Activated CD8-positive, alpha-beta memory T cell treated with anti-CD3 and anti-CD28 coated beads for 24 hours (primary cell): ENCODE results near the gene ESRRB.

Source experiments
- DNase-seq: peaks from one replicate; pipeline ENCODE4 v3.0.0-alpha.2; 2020

Gene ESRRB

DNA sequence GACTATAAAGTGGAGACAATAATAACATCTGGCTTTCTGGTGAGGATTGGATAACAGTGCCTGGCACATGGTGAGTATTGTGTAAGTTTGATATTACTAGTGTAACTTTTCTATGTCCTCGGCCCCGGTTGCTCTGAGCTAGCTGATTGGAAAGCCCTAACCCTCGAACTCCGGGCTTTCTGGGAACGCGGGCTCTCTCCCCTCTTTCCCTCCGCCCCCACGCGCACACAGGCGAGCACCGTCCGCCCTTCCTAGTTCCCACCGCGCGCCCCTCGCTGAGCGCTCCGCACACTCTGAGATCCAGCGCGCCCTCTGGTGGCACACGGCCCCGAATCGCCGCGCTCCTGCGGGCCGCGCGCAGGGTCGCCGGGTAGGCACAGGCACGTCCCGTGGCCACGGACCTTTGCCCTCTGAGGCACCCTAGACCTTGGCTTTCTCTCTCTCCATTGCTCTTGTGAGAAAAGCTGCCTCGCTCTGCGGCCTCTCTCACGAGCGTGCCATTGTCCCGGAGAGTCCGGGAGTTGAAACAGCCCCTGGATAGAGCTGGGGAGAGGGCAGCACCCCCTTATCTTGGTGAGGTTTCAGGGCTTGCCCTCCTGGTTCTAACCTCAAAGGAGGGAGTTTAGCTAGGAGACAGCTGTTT lies 23.2 kb upstream of the ESRRB start:
- DNase-seq: peak; percentile 84

- no peak for DNase-seq
Observed at GRCh38 chr14:76354310-76354709, 21.6 kb upstream of the ESRRB start.

- DNase-seq: no peak
Observed at GRCh38 chr14:76355771-76356170, 20.2 kb upstream of the ESRRB start.

GRCh38 chr14:76371066-76371465 lies 4.9 kb upstream of the ESRRB start:
- DNase-seq: no peak

- DNase-seq: no peak
Observed at GRCh38 chr14:76373456-76373855, 2.5 kb upstream of the ESRRB start.

DNA sequence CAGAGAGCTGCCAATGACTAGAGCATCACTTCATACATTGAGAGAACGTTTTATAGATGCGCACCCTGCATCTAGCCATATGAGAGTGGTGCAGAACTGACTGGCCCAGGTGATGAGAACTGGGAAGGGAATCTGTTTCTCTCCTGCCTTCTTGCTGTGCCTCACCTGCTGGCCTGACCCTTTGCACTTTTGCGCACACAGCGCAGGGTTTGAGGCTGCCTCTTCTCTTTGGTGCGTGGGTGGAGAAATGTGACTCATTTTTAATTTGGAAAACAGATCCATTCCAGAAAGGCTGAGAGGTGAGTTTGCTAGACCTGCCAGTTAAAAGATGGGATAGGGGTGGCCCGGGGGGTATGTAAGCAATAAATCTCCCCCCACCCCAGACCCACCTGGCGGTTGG lies 453 bp upstream of the ESRRB start:
- DNase-seq: no peak

DNA sequence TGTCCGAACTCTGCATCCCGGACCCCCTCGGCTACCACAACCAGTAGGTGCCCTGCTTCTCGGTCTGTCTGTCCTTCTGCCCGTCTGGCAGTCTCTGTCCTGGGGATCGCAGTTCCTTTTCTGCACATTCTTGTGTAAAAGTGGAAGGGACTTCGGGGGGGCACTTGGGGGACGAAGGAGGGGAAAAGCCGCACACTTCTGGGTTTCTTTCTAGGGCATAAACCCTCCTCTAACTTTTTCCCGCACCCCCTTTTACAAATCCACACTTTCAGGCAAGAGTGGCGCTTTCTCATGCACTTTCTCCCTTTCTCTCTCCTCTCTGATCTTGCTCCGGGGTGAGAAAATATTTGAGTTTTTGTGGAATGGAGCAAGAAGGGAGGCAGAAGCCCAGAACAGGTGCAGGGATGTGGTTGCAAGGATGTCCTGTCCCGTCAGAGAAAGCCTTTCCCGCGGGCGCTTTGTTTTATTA lies 506 bp downstream of the ESRRB start:
- DNase-seq: no peak

DNA sequence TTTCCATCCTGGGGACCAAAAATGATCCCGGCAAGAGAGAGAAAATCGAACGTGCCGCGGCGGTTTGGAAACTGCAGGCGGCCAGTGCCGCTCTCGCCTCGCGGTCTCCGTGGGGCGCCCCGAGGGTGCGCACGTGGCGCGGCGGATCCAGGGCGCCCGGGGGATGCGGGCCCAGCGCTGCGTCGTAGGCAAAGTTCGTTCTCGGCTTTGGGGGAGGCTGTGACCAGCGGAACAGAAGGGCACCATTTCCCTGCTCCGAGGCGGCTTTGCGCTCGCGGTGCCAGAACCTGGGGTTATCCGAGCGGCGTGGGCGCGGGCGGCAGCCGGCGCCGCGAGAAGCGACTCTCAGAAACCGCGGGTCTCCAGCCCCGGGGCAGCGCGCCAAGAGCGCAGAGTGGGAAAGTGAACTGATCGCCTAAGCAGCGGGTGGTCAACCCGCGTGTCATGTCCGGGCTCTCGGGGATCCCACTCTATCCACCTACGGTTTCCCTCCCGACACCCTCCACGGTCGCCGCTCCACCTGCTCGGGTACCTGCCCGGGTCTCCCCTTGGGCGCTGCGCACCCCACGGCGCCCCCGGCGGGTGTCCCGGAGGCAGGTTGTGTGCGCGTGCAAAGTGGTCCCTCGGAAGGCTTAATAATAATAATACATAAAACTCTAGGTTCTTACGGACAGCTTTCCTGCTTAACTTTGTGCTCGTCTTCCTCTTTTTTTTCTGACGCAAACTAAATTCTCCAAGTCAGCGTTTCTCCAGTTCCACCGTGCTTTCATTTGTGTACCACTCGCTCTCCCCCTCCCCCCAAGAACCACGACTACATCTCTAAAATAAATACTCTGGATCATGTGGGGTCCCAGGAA lies 1.2 kb downstream of the ESRRB start:
- no peak for DNase-seq

GRCh38 chr14:76377735-76378074 lies 1.8 kb downstream of the ESRRB start:
- no peak for DNase-seq

GRCh38 chr14:76380991-76381390 lies 5.1 kb downstream of the ESRRB start:
- DNase-seq: no peak

DNA sequence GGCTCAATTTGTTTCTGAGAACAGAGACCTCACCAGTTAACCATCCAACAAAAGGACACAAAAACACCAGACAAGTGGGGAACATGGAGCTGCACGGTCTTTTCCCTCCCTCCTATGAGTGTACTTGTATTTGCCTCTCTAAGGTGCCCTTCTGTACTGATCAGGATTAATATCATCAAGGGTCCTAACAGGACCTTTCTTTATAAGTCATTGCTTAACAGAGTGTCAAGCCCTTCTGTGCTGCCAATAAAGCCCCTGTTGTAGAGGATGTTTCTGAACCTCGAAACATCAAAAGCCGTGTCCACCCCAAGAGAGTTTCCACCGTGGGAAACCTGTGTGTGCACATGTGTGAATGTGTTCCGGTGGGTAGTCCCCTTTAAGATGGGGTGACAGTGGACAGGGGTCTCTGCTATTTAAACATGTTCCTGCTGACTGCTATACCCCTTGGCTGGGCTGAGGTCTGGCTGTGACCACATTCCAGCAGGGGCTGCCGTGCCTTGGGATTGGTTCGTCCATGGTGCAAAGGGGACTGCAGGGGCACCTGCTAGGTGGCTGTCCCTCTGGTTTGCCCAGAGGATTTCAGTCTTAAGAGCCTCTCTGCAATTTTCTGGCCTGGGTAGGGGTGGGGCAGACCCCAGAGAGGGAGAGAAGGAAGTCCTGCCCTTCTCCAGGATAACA lies 6.0 kb downstream of the ESRRB start:
- no peak for DNase-seq

- no peak for DNase-seq
Observed at GRCh38 chr14:76382495-76382832, 6.5 kb downstream of the ESRRB start.

- no peak for DNase-seq
Observed at GRCh38 chr14:76385435-76385834, 9.5 kb downstream of the ESRRB start.

DNA sequence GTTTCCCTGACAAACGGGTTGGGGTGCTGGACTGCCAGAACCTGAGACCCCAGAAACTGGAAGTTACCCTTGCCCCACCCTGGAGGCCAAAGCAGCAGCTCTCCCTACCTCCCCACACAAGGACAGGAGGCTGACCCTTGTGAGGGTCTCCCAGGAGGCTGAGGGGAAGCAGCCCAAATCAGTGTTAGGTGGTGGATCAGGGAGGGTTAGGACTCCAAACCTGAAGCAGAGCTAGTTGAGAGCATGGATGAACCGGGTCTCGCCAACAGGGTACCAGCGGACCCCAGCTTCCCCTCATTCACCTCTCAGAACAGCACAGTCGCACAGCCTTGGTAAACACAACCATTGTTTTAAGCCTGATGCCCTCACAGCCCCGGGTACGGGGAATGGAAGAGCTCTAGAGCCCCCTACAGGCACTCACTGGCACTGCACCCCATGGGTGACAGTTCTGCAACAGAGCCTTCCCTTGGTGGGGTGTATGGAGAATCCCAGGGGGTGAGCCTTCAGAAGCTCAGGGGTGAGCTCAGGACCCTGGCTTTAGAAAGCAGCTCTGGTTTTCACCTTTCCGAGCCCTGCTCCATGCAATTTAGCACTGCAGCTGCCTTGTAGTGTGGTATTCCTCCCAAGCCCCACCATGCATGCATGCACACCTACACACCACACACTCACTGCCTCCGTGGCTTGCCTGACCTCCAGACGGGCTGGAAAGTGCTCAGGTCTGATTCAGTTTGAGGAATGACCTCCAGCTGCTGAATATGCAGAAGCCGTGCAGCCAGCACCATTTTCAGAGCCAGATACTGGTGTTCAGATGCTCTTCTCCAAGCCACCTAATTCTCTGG lies 11.2 kb downstream of the ESRRB start:
- DNase-seq: peak; percentile 84

DNA sequence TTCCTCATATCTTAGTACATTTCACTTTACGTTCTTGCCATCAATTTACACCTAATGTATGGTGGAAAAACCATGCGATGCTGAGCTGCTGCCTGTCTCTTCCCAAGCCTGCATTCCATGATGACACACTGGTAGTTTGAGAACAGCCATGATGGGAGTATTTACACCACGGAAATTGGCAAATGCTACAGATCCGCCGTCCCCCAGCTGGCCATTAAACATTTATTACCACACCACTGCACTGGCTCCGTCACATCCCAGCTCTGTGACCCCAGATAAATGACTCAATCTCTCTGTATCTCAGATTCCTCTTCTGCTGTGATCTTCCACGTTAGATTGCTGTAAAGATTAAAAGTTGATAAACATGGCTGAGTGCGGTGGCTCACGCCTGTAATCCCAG lies 13.9 kb downstream of the ESRRB start:
- DNase-seq: no peak

- no peak for DNase-seq
Observed at GRCh38 chr14:76390621-76391020, 14.7 kb downstream of the ESRRB start.

DNA sequence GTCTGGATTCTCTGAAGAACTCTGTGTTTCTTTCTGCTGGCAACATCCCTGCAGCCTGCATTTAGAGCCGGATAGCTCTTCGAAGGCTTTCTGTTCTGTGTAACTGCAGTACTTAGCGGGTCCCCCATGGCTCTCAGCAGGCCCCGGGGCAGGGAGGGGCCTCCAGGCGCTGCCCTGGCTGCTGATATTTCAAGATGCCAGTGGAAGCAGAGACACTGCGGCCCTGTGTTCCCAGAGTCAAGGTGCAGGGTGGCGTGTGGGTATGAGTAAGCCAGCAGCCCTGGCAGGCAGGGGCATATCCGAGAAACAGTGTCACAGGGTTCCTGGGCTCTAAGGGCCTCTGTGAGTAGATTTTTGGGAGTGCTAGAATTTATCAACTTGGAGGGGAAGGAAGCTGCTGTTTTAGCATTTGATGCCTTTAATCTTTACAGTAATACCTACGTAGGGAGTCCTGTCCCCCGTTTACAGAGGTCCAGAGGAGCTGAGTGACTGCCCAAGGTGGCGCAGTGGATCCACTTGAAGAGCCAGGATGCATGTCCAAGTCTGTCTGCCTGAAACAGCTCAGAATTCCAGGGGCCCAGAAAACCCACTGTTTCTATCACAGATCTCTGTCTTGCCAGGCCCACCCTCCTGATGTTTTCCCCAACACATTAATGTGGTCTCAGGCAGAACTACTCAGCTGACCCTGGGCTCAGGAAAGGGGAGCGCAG lies 16.2 kb downstream of the ESRRB start:
- no peak for DNase-seq

GRCh38 chr14:76394569-76394968 lies 18.6 kb downstream of the ESRRB start:
- DNase-seq: no peak

- no peak for DNase-seq
Observed at GRCh38 chr14:76395161-76395560, 19.2 kb downstream of the ESRRB start.

GRCh38 chr14:76396714-76397187 lies 20.8 kb downstream of the ESRRB start:
- no peak for DNase-seq

DNA sequence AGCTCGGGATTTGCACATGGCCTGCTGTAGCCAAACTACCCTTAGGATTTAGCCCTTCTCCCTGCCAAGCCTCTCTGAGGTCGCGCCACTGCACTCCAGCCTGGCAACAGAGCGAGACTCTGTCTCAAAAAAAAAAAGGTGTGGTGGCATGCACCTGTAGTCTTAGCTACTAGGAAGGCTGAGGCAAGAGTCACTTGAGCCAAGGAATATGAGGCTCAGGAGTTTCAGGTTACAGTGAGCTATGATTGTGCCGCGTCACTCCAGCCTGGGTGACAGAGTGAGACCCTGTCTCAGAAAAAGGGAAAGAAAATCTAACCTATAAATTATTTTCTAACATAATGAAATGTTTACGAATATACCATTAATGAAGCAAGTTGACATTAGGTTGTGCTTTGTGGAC lies 29.7 kb downstream of the ESRRB start:
- no peak for DNase-seq

DNA sequence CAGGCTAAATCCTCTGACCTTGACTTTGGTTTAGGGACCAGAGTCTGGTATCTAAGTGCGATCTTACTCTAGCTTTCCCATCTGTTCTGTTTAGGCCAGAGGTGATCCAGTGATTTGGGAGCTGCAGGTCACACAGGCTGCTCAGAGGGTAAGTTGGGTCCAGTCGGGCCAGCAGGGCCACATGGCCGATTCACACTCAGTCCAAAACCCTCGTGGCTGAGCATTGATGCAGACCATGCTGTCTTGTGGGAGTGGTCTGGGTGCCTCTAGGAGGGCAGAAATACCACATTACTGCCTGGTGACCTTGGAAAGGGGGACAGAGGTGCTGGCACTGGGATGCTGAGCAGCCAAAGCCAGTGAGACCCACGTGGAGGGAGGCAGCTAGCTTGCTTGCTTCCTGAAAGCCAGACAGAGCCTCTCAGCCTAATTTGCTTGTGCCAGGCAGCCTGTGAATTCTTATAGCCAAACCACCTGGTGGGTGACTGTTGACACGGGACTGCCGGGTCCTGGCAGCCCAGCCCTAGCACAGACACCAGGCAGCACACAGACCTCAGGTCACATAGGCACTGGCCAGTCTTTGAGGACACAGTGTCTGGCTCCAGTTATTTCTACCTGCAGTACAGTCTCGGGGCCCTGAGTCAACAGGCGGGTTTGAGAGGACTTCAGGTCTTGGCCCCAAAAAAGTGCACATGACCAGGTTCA lies 31.7 kb downstream of the ESRRB start:
- no peak for DNase-seq
